Caco-2 (cell line): ENCODE results near the gene AQP5. TPM values are rescaled to one million over a fixed set of nuclear protein-coding genes. Genes with fewer than 3 reads are reported as not detected.

Experiments used
- BruUV-seq: library from RNA; stranded (reverse); fragments of 400-500 nt; replicated peaks from 2 replicates; lab custom pipeline; 2021; lab: Mats Ljungman, UMichigan
- CTCF ChIA-PET: fragments of 300-600 bp; sonication (Branson Sonifier 250); formaldehyde crosslinking; loops from one replicate; lab custom pipeline; 2022; ENCODE audit warnings: antibody characterized with exemption; lab: Charles Lee
- POLR2A ChIA-PET: fragments of 300-600 bp; sonication (Branson Sonifier 250); formaldehyde crosslinking; loops from one replicate; lab custom pipeline; 2022; ENCODE audit warnings: antibody characterized with exemption; lab: Charles Lee
- DNase-seq, 2 experiments: peaks; one replicate each; pipeline versions ENCODE4 v3.0.0 to v3.0.0-alpha.2; 2020 to 2022
- H3K27me3 ChIP-seq: replicated peaks from 2 replicates; pipeline ENCODE4 v1.6.0; 2011; ENCODE audit warnings: low read length; ENCODE audit not compliant: control insufficient read depth, insufficient read depth
- H3K36me3 ChIP-seq: 2 replicates; pipeline ENCODE4 v1.5.1; 2011; ENCODE audit warnings: low read length; ENCODE audit not compliant: control insufficient read depth, insufficient read depth
- H3K4me1 ChIP-seq: fragments of 250-450 bp; sonication (Bioruptor Pico); 2 replicates; pipeline ENCODE4 v1.5.1; 2020; ENCODE audit warnings: mild to moderate bottlenecking
- H3K4me3 ChIP-seq: 2 replicates; pipeline ENCODE4 v1.5.1; 2011; ENCODE audit warnings: low read depth, mild to moderate bottlenecking, control low read depth, low read length
- H3K9me3 ChIP-seq: fragments of 250-450 bp; sonication (Bioruptor Pico); 2 replicates; pipeline ENCODE4 v1.5.1; 2020; ENCODE audit warnings: mild to moderate bottlenecking, moderate library complexity
- H3K27ac Mint-ChIP-seq: one replicate; pipeline ENCODE4 v1.8.0; 2022; ENCODE audit warnings: mixed read lengths; ENCODE audit not compliant: unreplicated experiment
- H3K27me3 Mint-ChIP-seq: one replicate; pipeline ENCODE4 v1.8.0; 2022; ENCODE audit warnings: mixed read lengths; ENCODE audit not compliant: insufficient read depth, unreplicated experiment
- H3K36me3 Mint-ChIP-seq: one replicate; pipeline ENCODE4 v1.8.0; 2022; ENCODE audit warnings: mild to moderate bottlenecking, mixed read lengths; ENCODE audit not compliant: insufficient read depth, unreplicated experiment
- H3K4me1 Mint-ChIP-seq: one replicate; pipeline ENCODE4 v1.8.0; 2022; ENCODE audit warnings: low read depth, mixed read lengths; ENCODE audit not compliant: unreplicated experiment
- H3K4me3 Mint-ChIP-seq: one replicate; pipeline ENCODE4 v1.8.0; 2022; ENCODE audit warnings: mild to moderate bottlenecking, moderate library complexity, mixed read lengths; ENCODE audit not compliant: unreplicated experiment
- H3K9me3 Mint-ChIP-seq: one replicate; pipeline ENCODE4 v1.8.0; 2022; ENCODE audit warnings: mixed read lengths; ENCODE audit not compliant: unreplicated experiment
- CTCF ChIP-seq, 2 experiments: fragments of 200-600 bp in 1 of 2; IDR thresholded peaks; 1 replicate in 1 of 2; 2 replicates in 1 of 2; pipeline versions ENCODE4 v1.5.1 to v1.8.0; 2011 to 2022; ENCODE audit warnings: antibody characterized with exemption in 1 of 2, control low read depth in 1 of 2, inconsistent platforms in 1 of 2, low read depth in 1 of 2, low read length in 1 of 2, mild to moderate bottlenecking in 1 of 2, moderate library complexity in 1 of 2; ENCODE audit not compliant: insufficient read depth in 1 of 2, severe bottlenecking in 1 of 2, unreplicated experiment in 1 of 2
- intact Hi-C: fragments of 100-400 bp; cut with micrococcal nuclease; formaldehyde crosslinking; loops from one replicate; pipeline ENCODE4 v1.10.0; 2022; ENCODE audit not compliant: unreplicated experiment
- total RNA-seq: library from RNA; stranded (reverse); gene quantifications from 2 replicates; pipeline ENCODE4 v1.2.3, GENCODE V29; 2022

AQP5 gene
- total RNA-seq, 1 experiment from 2014 or later, result not detected

GRCh38 chr12:49923880-49924556 lies 37.7 kb upstream of the AQP5 start:
- H3K4me3 ChIP-seq, result no peak overlapping the region
- ChIA-PET CTCF (no interaction called here), POLR2A (no interaction called here)
- intact Hi-C loops, result no loop called here
- no peak overlapping the region for H3K4me3 Mint-ChIP-seq
- BruUV-seq, result no TSS peak
- H3K27me3 ChIP-seq, result no peaks in the 10 kb centered on the region
- H3K36me3 ChIP-seq, result no peaks in the 10 kb centered on the region
- no peaks in the 10 kb centered on the region for H3K36me3 Mint-ChIP-seq
- H3K4me1 Mint-ChIP-seq, result no peaks in the 10 kb centered on the region
- H3K27me3 Mint-ChIP-seq, result no peaks in the 10 kb centered on the region
- H3K9me3 ChIP-seq, result no peaks in the 10 kb centered on the region
- H3K9me3 Mint-ChIP-seq, result no peaks in the 10 kb centered on the region
- no peak for TF ChIP-seq CTCF (IDR thresholded peaks at IDR 0.05; ENCODE audit: insufficient read depth in 1 of 2, low read depth in 1 of 2, low read length in 1 of 2, severe bottlenecking in 1 of 2, unreplicated experiment in 1 of 2)
- no peak for DNase-seq
- no peak overlapping the region for H3K27ac Mint-ChIP-seq
- no peaks in the 10 kb centered on the region for H3K4me1 ChIP-seq

GRCh38 chr12:49924628-49925246 lies 36.9 kb upstream of the AQP5 start:
- no peak for TF ChIP-seq CTCF (IDR thresholded peaks at IDR 0.05; ENCODE audit: insufficient read depth in 1 of 2, low read depth in 1 of 2, low read length in 1 of 2, severe bottlenecking in 1 of 2, unreplicated experiment in 1 of 2)
- no peak overlapping the region for H3K27ac Mint-ChIP-seq
- no peak overlapping the region for H3K4me3 Mint-ChIP-seq
- H3K4me1 ChIP-seq, result no peaks in the 10 kb centered on the region
- no peaks in the 10 kb centered on the region for H3K9me3 Mint-ChIP-seq
- ChIA-PET CTCF (no interaction called here), POLR2A (no interaction called here)
- H3K27me3 ChIP-seq, result no peaks in the 10 kb centered on the region
- intact Hi-C loops, result no loop called here
- H3K36me3 Mint-ChIP-seq, result no peaks in the 10 kb centered on the region
- no TSS peak for BruUV-seq
- no peaks in the 10 kb centered on the region for H3K27me3 Mint-ChIP-seq
- no peak overlapping the region for H3K4me3 ChIP-seq
- no peaks in the 10 kb centered on the region for H3K4me1 Mint-ChIP-seq
- H3K36me3 ChIP-seq, result no peaks in the 10 kb centered on the region
- no peak for DNase-seq
- H3K9me3 ChIP-seq, result no peaks in the 10 kb centered on the region

DNA sequence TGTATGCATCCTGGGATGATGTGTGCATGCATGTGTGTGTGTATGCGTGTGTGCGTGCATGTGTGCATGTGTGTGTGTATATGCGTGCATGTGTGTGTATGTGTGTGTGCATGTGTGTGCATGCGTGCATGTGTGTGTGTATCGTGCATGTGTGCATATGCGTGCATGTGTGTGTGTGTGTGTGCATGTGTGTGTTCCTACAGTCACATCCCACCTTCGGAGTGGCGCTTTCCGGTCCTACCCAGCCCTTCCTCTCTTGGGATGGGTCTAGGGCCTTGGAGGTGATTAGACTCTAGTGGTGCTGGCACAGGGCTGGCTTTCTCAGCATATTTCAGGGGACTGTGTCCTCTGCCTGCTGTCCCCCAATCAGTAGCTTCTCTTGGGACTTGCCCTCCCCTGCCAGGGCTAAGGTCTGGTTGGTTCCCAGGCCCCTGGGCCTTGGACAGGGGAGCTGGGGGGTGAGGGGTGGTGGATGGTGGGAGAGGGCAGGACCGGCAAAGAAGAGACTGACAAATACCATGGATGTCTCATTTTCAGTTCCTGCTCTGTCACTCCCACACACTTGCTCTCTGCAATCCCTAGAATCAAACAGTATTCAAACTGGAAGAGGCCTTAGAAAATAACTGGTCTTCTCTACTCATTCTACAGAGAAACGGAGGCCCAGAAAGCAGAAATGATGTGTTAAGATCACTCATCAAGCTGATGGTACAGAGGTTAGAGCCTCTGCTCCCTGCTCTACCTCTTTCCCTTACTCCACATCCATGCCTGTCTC lies 36.1 kb upstream of the AQP5 start:
- ChIA-PET CTCF (no interaction called here), POLR2A (no interaction called here)
- no peak for DNase-seq
- no TSS peak for BruUV-seq
- no peaks in the 10 kb centered on the region for H3K9me3 ChIP-seq
- H3K4me3 Mint-ChIP-seq, result no peak overlapping the region
- H3K4me1 ChIP-seq, result no peaks in the 10 kb centered on the region
- no peaks in the 10 kb centered on the region for H3K36me3 ChIP-seq
- H3K36me3 Mint-ChIP-seq, result no peaks in the 10 kb centered on the region
- intact Hi-C loops, result no loop called here
- no peaks in the 10 kb centered on the region for H3K27me3 ChIP-seq
- H3K9me3 Mint-ChIP-seq, result no peaks in the 10 kb centered on the region
- H3K27me3 Mint-ChIP-seq, result no peaks in the 10 kb centered on the region
- H3K4me3 ChIP-seq, result no peak overlapping the region
- no peaks in the 10 kb centered on the region for H3K4me1 Mint-ChIP-seq
- TF ChIP-seq CTCF (IDR thresholded peaks at IDR 0.05; ENCODE audit: insufficient read depth in 1 of 2, low read depth in 1 of 2, low read length in 1 of 2, severe bottlenecking in 1 of 2, unreplicated experiment in 1 of 2), result no peak
- no peak overlapping the region for H3K27ac Mint-ChIP-seq
